ENCODE measurements around the gene LZTFL1. TPM values are rescaled to one million over a fixed set of nuclear protein-coding genes. Genes with fewer than 3 reads are reported as not detected.

The LZTFL1 gene
- total and polyA plus RNA-seq, 2 experiments from 2014 or later = 6.3 to 13.9 TPM

- Histone ChIP-seq H3K4me3 (no peak overlapping the region), H3K27me3 (ENCODE audit: insufficient read depth) (no peaks in the 10 kb centered on the region), H3K27ac (ENCODE audit: low read depth) (no peak overlapping the region), H3K4me2 (no peak overlapping the region), H3K79me2 (replicated peaks; ENCODE audit: insufficient read depth) (no peaks in the 10 kb centered on the region), H3K9me2 (ENCODE audit: insufficient read depth) (0 out of 2 replicates have a peak, but pooled peaks cover 12% of the 10 kb centered on the region), H3F3A (replicated peaks; ENCODE audit: low read depth) (no peaks in the 10 kb centered on the region), H2AFZ (no peak overlapping the region), H3K36me3 (ENCODE audit: insufficient read depth) (no peaks in the 10 kb centered on the region), H4K20me1 (replicated peaks; ENCODE audit: insufficient read depth) (no peaks in the 10 kb centered on the region), H3K4me1 (ENCODE audit: insufficient read depth) (no peaks in the 10 kb centered on the region; the same call in 1 of the 2 replicates)
- no peak overlapping the region for H3K27ac Mint-ChIP-seq
- no peaks in the 10 kb centered on the region; the same call in 2 of the 3 replicates for H3K36me3 Mint-ChIP-seq (ENCODE audit: low read depth)
- H3K4me1 Mint-ChIP-seq = peaks cover 12% of the 10 kb centered on the region
- no peaks in the 10 kb centered on the region for H3K27me3 Mint-ChIP-seq (ENCODE audit: insufficient read depth, low read depth, poor library complexity)
- no peak for DNase-seq (ENCODE audit: low spot score)
- no peak overlapping the region for H3K4me3 Mint-ChIP-seq
- TF ChIP-seq EZH2 (IDR thresholded peaks at IDR 0.05; ENCODE audit: low read depth, unreplicated experiment) (no peak), JUNB (IDR thresholded peaks at IDR 0.05; ENCODE audit: unreplicated experiment) (no peak), REST (IDR thresholded peaks at IDR 0.05; ENCODE audit: unreplicated experiment) (no peak), EZH2phosphoT487 (IDR thresholded peaks at IDR 0.05; ENCODE audit: unreplicated experiment) (no peak), NANOG (IDR thresholded peaks at IDR 0.05; ENCODE audit: borderline replicate concordance) (no peak), ZNF114 (CRISPR knock-in tag; IDR thresholded peaks at IDR 0.05) (no peak), CTCF (conservative IDR thresholded peaks at IDR 0.05; ENCODE audit: low read depth in 2 of 2) (no peak), STAT1 (IDR thresholded peaks at IDR 0.05; ENCODE audit: unreplicated experiment) (no peak), ZNF462 (CRISPR knock-in tag; IDR thresholded peaks at IDR 0.05) (no peak)
- 0 out of 3 replicates have a peak, but pooled peaks cover 2% of the 10 kb centered on the region for H3K9me3 Mint-ChIP-seq
- ATAC-seq = no peak
Measured at GRCh38 chr3:45782381-45782780, 59.5 kb downstream of the LZTFL1 start.

All from GM23338 (cell line).